Activated CD8-positive, alpha-beta memory T cell treated with anti-CD3 and anti-CD28 coated beads for 48 hours (primary cell): ENCODE data around the gene MACROD1.

Experiments
- DNase-seq, 3 experiments: peaks; one replicate each; pipeline ENCODE4 v3.0.0-alpha.2; 2020; ENCODE audit warnings: low read depth in 2 of 3, low spot score in 2 of 3

Gene MACROD1

DNA sequence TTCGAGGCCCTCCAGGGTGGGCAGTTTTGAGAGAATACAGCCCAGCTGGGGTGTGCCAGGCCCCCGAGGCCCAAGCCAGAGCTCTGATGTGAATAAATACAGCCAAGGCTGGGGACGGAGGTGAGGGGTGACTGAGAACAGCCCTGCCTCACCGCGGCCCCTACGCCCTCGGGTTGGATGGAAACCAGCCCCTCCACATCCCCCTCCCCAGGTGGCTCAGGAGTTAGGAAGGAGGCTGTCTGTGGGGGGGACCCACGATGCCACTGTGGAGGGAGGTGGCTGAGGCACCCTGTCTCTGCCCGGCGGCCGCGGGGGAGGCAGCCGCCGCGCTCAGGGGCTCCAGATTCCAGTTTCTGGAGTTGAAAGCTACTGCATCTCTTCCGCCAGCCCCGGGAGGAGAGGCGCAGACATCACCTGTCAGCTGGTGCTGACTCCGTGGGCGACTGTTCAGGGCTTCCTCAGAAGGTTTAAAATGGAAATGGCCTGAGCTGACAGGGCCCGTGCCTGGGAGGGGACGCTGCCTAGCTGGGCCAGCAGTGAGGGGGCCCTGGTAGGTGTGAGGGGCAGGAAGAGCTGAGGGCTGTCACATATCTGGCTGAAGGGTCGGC lies 128.8 kb downstream of the MACROD1 start:
- DNase-seq = no peak

DNA sequence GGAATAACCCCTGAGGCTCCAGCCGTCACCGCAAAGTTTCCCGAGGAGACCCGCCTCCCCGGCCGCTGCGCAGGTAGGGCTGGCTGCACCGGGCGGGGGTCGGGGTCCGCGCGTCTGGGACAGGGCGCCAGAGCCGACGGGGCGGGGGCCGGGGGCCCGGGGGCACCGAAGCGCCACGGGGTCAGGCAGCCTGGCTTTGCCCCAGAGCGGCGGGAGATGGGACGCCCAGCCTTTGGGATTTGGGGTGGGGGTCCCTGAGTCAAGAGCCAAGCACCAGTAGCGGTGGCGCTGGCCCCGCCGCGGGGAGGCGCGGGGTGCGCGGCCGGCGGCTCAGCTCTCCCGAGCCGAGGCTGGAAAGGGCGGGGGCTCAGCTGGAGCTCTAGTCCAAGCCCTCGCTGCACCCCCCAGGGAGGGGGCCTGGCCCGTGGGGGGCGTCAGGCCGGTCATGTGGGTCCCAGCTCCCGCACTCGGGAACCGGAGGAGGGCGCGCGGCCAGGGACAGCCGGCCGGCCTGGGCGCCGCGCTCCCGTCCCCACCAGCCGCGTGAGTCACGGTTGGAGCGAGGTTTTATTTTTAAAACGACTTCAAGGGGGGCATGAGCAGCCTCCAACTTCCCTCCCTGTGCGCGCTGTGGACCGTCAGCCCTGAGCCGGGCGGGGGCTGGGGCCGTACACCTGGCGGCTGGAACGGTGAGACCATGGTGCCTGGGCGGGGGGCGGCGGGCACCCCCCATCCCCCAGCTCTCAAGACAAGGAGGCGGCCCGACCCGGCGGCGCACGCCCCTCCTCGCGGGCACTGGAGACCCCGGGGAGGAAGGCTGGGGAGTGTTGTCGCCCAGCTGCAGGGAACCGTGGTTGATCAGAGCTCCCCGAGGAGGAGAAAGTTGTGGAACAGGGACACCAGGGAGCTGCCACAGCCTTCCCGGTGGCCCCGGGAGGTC lies 129.6 kb downstream of the MACROD1 start:
- DNase-seq = no peak

DNA sequence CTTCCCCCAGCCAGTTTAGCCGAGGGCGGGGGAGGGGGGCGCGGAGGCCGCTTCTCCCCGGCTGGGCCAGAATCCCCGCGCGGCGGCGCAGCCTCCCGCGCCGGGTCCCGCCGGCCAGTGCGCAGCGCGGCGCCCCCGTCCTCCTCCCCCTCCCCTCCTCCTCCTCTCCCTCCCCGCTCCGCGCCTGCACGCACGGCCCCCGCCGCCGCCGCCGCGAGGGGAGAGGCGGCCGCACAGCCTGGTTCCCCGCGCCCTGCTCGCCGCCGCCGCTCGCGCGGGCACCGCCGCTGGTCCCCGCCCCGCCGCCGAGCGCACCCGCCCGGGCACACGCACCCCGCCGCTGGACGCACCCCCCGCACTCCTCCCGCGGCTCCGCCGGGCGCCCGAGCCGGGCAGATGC lies 130.3 kb downstream of the MACROD1 start, which contains the start of gene FLRT1:
TSS of gene FLRT1 (plus strand) at position 356 of the 400 bp plus-strand sequence. CDS start 80,337 bp downstream, outside the sequence.
- DNase-seq = no peak

DNA sequence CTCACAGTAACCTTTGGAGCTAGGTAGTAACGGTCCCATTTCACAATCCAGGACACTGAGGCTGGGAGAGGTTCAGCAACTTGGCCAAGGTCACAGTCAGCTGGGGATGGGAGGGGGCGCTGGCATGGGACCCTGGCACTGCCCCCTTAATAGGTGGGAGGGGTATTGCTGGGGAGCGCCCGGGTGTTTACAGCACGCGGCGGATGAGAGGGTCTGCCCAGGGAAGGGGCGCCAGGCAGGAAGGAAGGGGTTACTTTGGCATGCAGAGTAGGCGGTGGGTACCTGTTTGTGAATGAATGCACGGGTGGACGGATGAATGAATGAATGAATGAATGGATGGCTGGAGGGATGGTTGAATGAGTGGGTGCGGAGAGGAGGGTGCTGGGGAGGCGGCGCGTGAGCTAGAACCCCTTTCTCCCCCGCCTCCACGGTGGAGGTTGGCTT lies 130.8 kb downstream of the MACROD1 start:
- no peak for DNase-seq

DNA sequence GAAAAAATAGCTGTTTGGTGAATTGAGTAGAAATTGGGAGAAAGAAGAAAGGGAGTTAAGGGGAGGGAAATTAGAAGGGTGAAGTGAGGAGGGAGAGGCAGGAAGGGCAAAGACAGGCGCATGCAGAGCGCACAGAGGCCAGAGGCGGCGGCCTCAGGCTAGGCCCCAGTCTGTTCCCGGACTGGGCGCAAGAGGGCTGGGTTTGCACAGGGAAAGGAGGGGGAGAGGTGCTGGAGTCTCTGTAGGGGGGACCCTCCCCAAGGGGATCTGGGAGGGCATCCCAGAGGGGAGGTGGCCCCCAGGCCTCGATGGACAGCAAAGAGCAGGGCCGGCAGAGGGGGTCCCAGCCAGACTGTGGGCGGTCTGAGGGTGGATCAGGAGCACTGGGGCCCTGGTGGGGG lies 131.5 kb downstream of the MACROD1 start:
- no peak for DNase-seq

DNA sequence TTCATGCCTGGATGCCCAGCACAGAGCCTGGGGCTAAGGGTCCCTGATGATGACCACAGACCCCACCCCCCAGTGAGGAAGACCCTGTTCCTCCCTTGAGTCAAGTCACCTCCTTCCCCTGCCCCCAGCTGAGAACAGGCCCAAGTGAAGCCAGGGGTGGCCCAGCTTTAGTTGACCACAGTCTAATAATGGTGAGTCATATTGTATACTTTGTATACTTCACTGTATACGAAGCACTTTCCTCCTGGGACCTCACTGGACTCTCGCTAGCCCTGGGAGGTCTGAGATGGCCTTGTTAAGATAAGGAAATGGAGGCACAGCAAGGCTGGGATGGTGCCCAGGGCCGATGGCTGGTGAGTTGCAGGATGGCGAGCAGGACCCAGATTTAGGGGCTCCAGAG lies 133.9 kb downstream of the MACROD1 start:
- no peak for DNase-seq

DNA sequence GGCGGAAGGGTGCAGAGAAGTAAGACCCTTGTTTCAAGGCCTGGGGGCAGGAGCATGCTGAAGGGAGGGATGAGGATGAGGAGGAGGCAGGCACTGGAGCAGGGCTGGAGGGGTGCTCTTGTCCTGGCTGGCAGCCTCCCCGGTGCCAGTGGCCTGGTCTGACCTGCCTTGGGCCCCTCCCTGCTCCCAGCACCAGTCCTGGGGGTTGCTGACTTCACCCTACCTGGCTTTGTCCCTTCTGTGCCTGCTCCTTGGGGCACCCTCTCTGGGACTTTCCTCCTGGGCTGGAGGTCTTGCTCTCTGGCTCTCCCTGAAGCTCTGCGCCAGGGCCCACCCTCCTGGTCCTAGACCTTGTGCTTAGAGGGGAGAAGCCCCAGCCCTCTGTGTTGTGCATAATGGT lies 134.9 kb downstream of the MACROD1 start:
- no peak for DNase-seq

DNA sequence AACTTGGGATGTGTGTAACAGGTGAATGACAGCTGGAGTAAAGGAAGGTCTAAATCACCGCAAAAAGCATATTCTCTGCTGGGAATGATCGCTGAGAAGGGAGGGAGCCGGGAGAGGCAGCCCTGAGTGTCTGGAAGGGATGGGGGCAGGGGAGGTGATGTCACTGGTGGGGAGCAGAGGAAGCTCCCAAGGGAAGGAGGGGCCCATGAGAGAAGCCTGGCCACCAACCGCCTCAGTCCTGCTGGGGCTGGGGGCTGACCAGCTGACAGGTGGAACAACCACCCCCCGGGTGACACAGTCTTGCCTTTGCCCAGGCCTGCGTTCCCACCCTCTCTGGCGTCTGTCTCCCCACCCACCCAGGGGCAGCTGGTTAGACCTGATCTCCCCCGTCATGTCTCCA lies 136.1 kb downstream of the MACROD1 start:
- no peak for DNase-seq

DNA sequence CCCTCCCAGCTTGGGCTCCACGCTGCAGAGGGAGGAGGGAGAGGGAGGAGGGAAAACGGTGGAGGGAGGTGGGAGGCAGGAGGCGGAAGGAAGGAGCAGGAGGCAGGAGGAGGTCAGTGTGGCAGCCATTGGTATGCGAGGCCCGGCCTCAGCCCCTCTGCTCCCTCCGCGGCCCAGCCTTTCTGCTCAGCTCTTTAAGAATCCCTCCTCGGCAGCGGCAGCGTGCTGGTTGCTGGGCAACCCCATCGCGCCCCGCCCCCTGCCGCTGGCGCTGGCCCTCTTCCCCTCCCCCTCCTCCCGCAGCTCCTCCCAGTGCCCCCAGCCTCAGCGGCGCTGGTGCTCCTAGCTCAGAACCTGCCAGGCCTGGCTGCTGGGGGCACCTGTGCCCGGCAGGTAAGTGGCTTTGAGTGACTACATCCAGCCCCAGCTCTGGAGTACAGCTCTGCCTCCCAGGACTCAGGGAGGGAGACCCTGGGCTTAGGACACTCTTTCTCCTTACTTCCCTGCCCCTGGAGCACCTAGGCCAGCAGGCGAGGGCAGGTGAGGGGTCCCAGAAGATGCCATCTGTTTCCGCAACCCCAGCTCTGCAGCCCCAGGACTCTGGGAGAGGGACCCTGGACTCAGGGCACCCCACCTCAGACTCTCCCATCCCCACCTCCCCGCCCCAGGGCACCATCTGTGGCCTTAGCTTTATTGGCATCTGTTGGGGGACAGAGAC lies 137.4 kb downstream of the MACROD1 start:
- DNase-seq = no peak

DNA sequence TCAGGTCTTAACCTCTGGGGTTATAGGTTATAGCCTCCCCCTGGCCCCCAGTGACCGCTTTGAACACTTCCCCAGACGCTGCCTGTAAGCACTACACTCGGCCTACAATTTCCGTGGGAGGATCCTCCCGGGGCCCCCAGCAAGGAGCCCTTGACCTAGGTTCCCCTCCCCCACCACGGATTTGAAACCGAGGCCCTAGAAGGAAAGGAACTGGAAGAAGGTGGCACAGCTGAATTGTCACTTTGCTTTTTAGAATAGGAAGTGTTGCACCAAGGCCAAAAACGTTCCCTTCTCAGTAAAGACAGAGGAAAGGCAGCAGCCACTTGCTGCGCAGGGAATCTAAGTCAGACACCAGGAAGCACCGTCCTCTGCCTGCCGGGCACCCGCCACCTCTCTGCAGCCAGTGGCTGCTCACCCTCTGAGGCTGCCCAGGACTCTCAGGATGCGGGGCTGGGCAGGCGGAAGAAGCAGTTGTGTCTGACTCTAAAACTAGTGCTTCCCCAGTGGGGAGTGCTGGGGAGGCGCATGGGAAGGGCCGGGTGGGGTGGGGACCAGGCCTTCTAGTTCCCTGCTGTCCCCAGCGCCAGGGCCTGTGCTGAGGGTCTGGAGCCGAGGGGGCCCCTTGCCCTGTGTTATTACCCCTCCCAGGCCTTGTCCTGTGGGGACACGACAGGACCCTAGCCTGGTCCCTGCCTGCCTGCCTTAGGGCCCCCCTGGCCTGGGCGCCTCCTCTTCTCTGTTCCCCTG lies 138.1 kb downstream of the MACROD1 start:
- DNase-seq = no peak

DNA sequence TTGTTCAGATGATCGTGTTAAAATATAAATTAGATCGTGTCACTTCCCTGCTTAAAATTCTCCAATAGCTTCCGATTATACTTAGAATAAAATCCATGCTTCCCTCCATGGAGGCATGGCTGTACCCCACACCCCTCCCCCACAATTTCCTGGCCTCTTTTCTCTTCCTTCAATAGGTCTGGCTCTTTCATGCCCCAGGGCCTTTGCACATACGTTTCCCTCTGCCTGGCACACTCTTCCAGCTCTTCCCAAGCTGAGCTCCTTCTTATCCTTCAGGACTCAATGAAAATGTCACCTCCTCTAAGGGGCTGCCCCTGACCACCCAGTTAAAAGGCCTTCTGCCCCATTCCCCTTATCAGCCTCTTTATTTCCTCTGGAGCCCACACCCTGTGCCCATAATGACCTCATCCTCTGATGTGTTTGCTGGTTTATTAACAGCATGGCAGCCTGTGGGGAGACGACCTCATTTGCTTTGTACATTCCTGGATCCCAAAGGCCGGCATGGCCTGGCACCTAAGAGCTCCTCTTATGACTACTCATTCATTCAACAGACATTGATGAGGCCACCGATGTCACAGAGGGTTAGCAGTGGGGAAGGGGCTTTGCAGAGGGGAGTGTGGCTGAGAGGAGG lies 139.2 kb downstream of the MACROD1 start:
- DNase-seq = no peak

DNA sequence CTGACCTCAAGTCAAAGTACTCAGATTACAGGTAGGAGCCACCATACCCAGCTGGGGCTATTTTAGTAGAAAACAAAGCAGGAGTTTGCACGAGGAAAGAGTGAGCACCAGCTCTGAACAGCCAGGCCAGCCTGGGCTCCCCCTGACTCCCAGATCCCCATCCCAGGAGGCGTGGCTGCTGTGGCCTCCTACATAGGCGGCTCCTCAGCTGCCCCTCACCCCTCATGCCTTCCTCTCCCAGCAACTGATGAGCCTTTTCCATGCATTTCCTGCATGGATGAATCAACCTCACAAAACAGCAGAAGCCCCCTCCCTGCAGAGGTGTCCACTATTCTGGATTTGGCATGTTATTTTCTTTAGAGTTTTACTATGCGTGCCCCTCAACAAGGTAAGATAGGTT lies 140.7 kb downstream of the MACROD1 start:
- no peak for DNase-seq

DNA sequence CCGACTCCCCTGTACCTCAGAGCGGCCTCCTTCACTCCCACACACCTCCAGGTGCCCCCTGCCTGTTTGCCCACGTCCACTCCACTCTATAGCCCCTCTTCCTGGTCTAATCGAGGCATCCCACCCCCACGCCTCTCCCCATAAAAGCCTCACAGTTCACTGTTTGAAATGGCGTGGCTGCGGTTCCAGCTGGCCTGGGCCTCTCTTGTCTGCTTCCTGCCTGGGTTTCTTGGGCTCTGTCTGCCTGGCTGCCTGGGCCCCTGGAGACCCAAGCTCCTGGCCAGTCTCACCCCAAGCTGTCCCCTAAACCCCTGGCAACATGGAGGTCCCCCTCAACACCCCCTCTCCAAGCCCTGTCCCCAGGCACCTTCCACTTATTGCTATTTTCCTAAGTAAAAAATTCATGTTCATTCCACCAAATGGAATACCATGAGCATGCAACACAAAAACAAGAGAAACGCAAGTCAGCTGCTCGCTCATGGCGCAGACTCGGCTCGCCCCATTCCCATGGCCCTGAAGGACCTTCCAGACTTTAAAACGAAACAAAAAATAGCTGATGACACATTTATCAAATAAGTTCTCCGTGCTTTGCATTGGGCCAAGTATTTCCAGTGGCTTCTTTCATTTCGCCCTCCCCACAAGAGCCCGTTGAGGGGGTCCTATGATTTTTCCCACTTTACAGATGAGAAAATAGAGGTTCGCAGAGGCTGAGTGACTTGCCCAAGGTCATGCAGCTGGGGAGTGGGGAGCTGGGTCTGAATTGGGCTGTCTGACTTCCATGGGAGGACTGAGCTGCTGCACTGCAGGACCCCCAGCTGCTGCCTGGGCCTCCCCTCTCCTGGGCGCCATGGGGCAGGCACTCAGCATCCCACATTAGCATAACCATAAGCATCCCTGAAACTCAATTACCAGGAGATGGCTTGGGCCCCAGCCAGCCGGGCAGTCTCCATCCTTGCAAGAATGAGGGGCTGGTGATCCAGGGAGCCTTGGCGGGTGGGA lies 141.9 kb downstream of the MACROD1 start:
- DNase-seq = no peak

DNA sequence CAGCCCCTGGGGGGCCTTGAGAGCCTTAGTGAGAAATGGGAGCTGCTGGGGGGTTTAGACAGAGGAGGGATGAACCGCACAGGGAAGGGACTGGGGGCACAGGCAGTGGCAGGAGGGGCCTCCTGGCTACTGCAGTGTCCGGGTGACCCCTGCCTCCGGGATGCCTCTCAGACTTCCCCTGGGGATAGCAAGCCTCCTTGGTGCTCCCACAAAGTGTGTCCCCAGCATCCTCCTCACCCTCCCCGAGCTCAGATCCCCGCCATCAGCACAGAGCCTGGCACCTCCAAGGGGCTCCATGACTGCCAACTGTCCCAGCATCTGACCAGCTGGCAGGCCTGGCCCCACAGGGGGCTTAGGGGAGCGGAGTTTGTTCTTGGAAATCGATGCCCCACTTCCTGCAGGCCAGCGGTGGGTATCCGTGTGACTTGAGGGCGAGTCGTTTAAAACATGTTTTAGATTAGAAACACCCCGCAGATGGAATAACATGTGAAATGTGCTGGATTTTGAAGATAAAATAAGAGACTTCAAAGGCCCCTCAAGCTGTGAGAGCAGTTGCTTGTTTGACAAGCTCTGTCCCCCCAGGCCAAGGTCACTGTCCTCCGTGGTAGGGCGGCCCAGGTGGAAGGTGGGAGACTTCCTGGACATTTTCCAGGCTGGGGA lies 143.7 kb downstream of the MACROD1 start:
- no peak for DNase-seq

DNA sequence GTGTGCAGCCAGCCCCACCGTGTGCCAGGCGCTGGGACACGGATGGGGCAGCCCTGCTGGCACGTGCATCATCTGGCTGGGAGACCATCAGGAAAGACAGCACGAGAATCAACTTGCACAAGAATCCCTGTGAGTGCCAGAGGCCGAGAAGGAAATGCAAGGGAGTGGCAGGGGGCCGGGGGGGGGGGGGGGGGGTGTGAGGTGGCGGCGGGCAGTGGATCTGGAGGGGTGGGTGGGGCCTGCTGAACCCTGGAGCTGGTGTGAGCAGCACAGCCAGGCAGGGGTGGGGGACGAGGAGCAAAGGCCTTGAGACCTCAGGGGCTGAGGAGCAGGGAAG lies 144.2 kb downstream of the MACROD1 start:
- DNase-seq = no peak

DNA sequence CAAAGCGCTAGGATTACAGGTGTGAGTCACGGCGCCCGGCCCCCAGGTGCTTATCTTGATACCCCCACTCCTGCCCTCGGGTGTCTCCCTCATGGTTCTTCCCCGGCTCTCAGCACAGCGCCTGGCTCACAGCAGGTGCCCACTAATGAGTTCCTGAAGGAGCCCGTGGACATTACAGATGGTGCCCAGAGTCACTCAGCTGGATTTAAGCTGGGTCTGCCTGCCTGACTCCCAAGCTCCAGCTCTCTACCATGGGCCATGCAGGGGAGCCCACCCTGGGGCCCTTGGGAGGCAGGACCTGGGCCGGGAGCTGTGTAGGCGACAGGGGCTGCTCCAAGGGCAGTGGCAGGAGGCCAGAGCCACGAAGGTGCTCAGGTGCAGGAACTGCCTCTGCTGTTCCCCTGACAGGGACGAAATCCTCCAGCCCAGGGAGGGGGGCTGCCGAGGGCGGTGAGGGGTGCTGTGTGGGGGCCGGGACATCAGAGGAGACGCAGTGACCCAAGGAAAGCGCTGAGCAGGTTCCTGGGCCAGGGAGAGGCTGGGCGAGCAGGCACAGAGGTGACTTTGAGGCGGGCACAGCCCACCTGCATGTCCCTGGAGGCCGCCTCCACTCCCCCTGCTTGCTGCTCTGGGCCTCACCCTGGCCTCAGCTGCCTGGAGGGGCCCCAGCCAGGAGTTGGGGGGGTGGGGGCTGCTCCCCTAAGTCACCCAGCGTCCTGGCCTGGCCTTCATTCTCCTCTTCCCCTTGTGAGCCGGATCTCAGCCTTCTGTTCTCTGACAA lies 144.7 kb downstream of the MACROD1 start:
- DNase-seq = no peak

DNA sequence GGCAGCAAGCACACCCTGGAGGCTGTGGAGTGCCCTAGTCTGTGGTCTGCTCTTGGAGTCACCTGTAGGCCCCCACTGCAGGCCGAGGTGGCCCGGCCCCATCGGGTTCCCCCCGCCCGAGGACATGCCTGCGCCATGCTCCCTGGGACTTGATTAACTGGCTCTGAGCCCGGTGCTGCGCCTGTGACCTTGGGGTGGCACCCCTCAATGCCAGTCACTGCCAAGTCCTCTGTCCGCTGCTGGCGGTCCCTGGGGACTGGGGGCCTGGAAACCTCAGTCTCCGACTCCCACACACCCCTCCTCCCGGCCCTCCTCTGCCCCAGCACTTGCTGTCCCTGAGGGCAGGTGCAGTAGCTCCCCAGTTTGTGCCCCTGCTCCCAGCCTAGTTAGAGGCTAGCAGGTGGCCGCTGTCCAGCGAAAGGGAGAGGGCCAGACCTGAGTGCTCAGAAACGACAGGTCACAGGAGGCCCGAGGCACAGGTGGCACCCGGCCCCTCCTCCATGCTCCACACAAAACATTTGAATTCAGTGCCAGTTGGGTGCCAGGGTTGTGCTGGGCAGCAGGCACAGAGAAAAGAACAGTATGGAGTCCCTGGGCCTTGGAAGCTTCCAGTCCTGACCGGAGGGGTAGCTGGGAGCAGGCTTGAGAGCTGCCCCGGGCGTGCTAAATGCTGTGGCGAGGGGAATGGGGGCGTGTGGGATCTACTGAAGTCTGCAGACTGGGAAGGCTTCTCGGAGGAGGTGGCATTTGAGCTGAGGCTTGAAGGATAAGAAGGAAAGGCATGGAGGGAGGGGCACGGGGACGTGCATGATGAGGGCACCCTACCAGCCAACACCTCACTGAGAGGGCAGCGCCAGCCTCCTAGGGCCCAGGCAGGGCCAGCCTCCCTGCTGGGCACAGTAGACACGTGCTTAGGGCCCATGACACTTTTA lies 146.5 kb downstream of the MACROD1 start:
- DNase-seq = no peak
